ENCODE results near the gene DMXL2. TPM values are rescaled to one million over a fixed set of nuclear protein-coding genes. Genes with fewer than 3 reads are reported as not detected.
"Not testable (repeated sequence)": the region's sequence is repeated elsewhere in the genome, so short reads cannot be mapped to it uniquely, and the experiment has no call there.

DMXL2 gene
- total RNA-seq, 2 donors from 2014 or later, result 10.0 to 22.2 TPM

- H3K36me3 ChIP-seq, result no peaks in the 10 kb centered on the region
- H3K27me3 ChIP-seq, result no peaks in the 10 kb centered on the region
- DNase-seq (ENCODE audit: low spot score), result no peak
Observed at GRCh38 chr15:51470512-51470911, 152.1 kb downstream of the DMXL2 start.

GRCh38 chr15:51460796-51461195, 161.8 kb downstream of the DMXL2 start:
- Histone ChIP-seq H3K36me3 (peaks cover 7% of the 10 kb centered on the region), H3K9me3 (no peaks in the 10 kb centered on the region), H3K4me3 (no peak overlapping the region), H3K27me3 (no peaks in the 10 kb centered on the region), H3K4me1 (no peaks in the 10 kb centered on the region), H3K27ac (no peak overlapping the region)
- TF ChIP-seq CTCF (IDR thresholded peaks at IDR 0.05), result no peak
- no peak for DNase-seq (ENCODE audit: low spot score)

More at GRCh38 chr15:51470512-51470911, 152.1 kb downstream of the DMXL2 start:
- Histone ChIP-seq H3K27ac (no peak overlapping the region), H3K4me1 (no peaks in the 10 kb centered on the region), H3K4me3 (no peak overlapping the region), H3K9me3 (no peaks in the 10 kb centered on the region)
- no peak for TF ChIP-seq CTCF (IDR thresholded peaks at IDR 0.05)

GRCh38 chr15:51450001-51450400, 172.6 kb downstream of the DMXL2 start:
- TF ChIP-seq CTCF (IDR thresholded peaks at IDR 0.05), result no peak
- no peak for DNase-seq (ENCODE audit: low spot score)
- no peak overlapping the region for H3K4me3 ChIP-seq
- H3K27ac ChIP-seq, result no peak overlapping the region
- H3K9me3 ChIP-seq, result no peaks in the 10 kb centered on the region
- H3K4me1 ChIP-seq, result no peaks in the 10 kb centered on the region
- no peaks in the 10 kb centered on the region for H3K27me3 ChIP-seq
- peaks cover 23% of the 10 kb centered on the region for H3K36me3 ChIP-seq

GRCh38 chr15:51448622-51449399, 173.8 kb downstream of the DMXL2 start:
- no peak for DNase-seq (ENCODE audit: low spot score)
- no peak overlapping the region for H3K4me3 ChIP-seq
- no peaks in the 10 kb centered on the region for H3K27me3 ChIP-seq
- H3K27ac ChIP-seq, result no peak overlapping the region
- H3K36me3 ChIP-seq, result peaks cover 18% of the 10 kb centered on the region
- H3K9me3 ChIP-seq, result no peaks in the 10 kb centered on the region
- no peak for TF ChIP-seq CTCF (IDR thresholded peaks at IDR 0.05)
- no peaks in the 10 kb centered on the region for H3K4me1 ChIP-seq

GRCh38 chr15:51447855-51448621, 174.5 kb downstream of the DMXL2 start:
- Histone ChIP-seq H3K27ac (no peak overlapping the region), H3K9me3 (no peaks in the 10 kb centered on the region), H3K4me1 (no peaks in the 10 kb centered on the region), H3K36me3 (peaks cover 18% of the 10 kb centered on the region), H3K4me3 (no peak overlapping the region), H3K27me3 (no peaks in the 10 kb centered on the region)
- no peak for DNase-seq (ENCODE audit: low spot score)
- TF ChIP-seq CTCF (IDR thresholded peaks at IDR 0.05), result no peak

GRCh38 chr15:51446029-51446744, 176.4 kb downstream of the DMXL2 start:
- H3K36me3 ChIP-seq, result peaks cover 18% of the 10 kb centered on the region

More at GRCh38 chr15:51446029-51446744, 176.4 kb downstream of the DMXL2 start:
- not testable (repeated sequence) for H3K4me1 ChIP-seq; DNase-seq (ENCODE audit: low spot score); H3K27me3 ChIP-seq; H3K4me3 ChIP-seq; H3K27ac ChIP-seq; H3K9me3 ChIP-seq
